HG02852 (cell line): ENCODE measurements around the gene GDF2.

Experiments used
- ATAC-seq: cut with Tn5 transposase; IDR thresholded peaks from one replicate; pipeline ENCODE4 v1.9.1; 2021; ENCODE audit warnings: mild to moderate bottlenecking, moderate library complexity; ENCODE audit not compliant: unreplicated experiment

Gene GDF2

DNA sequence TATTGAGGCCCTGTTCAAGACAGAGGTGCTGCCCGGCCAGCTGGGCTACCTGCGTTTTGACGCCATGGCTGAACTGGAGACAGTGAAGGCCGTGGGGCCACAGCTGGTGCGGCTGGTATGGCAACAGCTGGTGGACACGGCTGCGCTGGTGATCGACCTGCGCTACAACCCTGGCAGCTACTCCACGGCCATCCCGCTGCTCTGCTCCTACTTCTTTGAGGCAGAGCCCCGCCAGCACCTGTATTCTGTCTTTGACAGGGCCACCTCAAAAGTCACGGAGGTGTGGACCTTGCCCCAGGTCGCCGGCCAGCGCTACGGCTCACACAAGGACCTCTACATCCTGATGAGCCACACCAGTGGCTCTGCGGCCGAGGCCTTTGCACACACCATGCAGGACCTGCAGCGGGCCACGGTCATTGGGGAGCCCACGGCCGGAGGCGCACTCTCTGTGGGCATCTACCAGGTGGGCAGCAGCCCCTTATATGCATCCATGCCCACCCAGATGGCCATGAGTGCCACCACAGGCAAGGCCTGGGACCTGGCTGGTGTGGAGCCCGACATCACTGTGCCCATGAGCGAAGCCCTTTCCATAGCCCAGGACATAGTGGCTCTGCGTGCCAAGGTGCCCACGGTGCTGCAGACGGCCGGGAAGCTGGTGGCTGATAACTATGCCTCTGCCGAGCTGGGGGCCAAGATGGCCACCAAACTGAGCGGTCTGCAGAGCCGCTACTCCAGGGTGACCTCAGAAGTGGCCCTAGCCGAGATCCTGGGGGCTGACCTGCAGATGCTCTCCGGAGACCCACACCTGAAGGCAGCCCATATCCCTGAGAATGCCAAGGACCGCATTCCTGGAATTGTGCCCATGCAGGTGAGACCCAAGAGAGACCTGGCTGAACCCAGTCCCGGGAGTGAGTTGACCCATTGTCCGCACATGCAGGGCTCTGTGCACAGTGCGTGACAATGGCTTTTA lies 28.7 kb downstream of the GDF2 start:
- no peak for ATAC-seq

DNA sequence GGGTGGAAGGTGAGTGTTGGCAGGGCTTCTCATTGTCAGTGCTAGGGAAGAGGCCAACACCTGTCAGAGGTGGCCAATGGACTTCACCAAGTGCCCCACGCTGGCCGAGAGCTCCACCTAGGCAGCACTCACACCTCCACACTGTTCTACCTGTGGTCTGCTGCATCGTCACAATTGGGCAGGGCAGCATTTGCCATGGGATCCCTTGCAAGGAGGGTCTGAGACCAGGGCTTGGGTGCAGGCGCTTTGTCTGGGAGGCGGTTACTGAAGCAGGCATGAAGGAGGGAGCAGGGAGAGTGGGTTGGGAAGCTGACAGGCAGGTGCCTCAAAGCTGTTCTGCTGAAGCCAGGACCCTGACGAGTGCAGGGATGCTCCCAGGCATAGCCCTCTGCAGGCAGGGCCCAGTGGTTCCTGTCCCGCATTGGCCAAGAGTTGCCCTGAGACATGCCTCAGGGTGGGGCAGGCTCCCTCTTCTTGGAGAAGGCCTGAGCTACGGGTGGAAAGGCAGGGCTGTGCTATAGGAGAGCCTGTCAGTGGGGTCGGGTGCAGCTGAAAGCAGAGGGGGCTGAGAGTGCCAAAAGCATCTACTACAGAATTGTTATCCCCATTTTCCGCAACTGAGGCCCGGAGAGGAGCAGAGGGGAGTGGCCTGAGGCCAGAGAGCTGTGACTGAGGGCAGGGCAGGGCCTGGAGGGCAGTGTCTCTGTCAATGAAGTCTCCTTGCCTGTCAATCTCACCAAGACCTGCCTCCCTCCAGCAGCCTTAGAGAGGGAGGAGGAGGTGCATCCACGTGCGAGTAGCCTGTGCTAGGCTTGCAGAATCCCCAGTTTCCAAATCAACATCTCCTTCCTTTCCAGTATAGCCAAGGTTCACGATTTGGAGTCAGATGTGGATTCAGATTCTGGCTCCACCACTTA lies 29.9 kb downstream of the GDF2 start:
- no peak for ATAC-seq

DNA sequence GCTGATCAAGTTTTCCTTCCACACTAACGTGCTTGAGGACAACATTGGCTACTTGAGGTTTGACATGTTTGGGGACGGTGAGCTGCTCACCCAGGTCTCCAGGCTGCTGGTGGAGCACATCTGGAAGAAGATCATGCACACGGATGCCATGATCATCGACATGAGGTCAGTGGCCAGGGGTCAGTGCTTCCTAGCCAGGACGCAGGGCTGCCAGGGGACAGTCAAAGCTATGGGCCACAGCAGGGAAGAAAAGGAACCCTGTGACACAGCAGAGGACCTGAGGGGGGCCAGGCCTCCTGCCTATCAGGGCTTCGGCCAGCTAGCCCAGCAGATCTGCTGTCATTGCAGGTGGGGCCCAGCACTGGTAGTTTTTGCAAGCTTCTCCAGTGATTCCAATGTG lies 31.1 kb downstream of the GDF2 start:
- no peak for ATAC-seq

DNA sequence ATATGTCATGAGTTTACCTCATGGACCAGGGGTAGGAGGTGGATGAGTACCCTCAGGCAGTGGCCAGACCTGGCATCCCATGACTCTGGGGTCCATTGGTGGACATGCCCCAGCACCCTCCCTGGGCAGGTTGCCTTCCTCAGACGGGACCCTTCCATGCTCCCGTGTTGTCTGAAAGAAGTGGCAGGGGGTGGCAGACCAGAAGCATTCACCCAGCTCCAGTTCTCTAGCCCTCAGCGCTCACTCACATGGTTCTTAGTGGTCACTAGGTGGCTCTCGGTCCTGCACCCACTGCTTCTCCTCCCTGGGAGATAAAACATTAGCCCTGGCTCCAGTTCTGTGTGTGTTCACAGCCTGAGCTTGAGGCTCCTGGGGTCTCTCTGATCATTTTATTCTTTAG lies 31.9 kb downstream of the GDF2 start:
- no peak for ATAC-seq

DNA sequence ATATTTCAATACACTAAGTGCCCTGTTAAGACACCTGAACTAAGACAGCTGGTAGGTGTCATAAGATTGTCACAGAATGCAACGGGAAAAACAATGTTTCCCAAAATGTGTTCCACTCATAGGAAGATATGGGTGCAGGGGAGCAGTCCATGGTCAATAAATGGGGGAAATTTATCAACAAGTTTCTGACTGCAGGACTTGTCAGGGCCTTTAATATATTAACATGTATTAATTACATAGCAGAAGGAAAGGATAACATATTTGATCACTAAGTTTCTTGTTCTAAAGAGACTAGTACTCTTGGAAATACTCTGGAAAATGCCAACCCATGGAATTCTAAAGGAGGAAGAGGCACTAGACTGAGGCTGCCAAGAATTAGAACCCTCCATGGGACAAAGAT lies 32.6 kb downstream of the GDF2 start:
- ATAC-seq = no peak

DNA sequence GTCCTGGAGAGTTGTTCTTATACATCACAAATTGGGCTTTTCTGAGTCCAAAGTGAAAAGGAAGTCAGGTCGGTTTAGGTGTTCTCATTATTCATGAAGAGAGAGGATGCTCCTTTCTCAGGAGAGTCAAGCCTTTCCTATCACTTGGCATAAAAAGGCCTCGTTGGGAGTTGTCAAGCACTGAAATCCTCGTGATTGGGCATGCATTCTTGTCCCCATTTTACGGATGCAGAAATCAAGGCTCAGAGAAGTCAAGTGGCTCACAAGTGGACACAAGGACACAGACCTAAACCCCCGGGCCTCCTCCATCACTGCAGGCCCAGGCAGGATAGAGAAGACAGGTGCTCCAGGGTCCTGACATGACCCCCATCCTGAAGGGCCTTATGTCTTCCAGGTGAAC lies 34.5 kb downstream of the GDF2 start:
- no peak for ATAC-seq

DNA sequence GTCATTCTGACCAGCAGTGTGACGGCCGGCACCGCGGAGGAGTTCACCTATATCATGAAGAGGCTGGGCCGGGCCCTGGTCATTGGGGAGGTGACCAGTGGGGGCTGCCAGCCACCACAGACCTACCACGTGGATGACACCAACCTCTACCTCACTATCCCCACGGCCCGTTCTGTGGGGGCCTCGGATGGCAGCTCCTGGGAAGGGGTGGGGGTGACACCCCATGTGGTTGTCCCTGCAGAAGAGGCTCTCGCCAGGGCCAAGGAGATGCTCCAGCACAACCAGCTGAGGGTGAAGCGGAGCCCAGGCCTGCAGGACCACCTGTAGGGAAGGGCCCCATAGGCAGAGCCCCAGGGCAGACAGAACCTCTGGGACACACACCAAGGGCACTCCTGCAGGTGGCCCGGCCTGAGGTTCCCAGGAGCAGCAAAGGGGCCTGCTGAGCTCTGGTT lies 34.9 kb downstream of the GDF2 start:
- ATAC-seq = no peak

DNA sequence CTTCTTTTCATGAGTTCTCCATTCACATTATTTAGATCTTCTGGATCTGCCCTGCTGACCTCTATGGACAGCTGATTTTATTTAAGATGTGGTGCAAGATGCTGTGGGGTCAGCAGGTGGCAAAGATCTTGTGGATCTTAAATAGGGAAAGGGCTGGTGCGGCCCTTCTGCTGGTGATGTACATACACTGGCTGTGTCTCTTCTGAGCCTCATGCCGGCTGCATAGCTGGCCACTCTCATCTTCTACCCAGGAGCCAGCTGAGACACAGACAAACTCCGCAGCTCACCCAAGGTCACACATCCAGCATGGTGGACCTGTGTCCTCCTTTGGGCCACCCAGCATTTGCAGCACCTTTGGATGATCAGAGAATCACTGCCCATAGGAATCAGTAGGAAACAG lies 35.7 kb downstream of the GDF2 start:
- ATAC-seq = no peak

DNA sequence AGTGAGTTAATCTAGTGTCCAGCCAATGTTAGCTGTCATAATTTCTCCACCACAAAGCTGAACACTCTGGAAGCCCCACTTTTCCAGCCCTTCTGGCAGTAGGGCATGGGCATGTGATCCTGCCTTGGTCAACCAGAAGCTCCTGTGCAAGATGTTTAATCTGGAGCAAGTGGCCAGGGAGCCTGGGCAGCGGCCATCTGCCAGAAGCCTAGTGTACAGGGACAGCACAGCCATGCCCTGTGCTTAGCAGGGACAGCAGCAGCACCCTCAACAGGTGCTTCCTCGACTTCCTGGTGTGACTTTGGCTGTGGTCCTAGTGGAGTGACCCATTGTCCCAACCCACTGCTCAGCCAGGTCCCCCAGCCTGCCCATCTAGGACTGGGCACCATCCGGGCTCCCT lies 36.2 kb downstream of the GDF2 start:
- no peak for ATAC-seq

DNA sequence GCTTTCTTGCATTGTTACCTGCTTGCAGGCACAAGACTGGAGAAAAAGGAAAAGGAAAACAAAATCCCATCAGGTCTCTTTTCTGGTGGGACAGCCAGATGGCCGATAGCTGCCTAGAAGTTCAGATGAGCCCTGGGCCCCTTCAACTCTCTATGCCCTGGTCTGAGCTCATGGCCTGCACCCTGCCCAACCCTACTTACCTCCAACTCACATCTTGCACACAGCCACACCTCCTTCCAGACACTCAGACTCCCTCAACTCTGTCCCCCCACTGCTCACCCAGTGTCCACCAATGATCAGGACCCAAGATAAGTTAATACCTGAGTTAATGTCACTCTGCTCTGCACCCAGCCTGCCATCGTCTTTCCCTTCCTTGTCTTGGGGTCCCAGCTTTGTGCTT lies 36.8 kb downstream of the GDF2 start:
- ATAC-seq = no peak

DNA sequence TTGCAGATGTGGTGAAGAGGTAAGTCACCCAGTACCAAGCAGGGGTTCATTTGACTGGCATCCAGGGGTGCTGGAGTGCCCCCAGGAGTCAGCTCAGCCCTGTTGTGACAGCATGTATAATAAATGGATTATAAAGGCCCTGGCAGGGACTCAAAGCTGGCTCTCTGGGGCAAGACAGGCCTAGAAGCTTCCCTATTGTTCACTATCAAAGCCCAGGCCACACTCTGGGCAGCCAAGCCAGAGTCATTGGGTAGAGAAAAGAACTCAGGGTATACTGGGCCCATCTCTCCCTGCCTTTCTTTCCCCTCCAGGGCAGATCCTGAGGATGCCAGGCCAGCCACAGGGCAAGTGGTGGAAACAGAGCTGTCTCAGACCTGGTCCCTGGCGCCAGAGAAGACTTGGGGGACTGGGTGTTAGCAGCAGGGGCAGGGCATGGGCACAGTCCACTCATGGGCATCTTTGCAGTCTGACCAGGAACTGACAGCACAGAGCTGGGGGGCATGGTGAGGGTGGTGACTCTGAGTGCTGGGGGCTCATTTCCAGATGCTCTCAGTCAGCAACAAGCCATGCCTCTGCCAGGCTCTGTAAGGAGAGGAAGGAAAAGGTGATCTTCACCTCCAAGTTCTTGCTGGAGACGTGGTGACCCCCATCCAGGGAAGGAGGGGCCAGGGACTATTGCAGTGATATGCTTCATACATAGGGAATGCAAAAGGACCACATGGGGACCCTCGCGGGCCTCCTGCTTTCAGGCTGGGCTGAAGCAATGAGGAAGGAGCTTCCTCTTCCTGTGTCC lies 37.6 kb downstream of the GDF2 start:
- ATAC-seq = no peak

DNA sequence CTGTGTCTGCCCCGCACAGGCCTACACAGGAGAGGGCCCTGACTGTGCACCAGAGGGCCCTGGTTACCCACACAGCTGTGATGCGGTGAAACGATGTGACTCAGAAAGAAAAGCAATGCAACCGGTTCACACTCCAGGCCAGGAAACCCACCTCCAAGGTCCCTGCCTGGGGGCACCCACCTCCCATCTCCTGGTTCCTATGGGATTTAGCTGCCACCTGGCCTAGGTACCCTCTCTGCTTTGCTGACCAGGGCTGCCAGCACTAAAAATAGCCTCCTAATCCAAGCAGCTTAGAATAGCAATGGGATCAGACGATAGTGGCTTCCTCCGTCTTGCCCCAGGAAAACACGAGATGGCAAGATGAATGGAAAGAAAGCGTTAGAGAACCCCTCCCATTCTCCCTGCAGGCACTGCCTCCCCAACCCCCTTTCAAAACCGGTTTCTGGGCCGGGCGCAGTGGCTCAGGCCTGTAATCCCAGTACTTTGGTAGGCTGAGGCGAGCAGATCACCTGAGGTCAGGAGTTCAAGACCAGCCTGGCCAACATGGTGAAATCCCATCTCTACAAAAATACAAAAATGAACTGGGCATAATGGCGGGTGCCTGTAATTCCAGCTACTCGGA lies 38.3 kb downstream of the GDF2 start:
- ATAC-seq = no peak

DNA sequence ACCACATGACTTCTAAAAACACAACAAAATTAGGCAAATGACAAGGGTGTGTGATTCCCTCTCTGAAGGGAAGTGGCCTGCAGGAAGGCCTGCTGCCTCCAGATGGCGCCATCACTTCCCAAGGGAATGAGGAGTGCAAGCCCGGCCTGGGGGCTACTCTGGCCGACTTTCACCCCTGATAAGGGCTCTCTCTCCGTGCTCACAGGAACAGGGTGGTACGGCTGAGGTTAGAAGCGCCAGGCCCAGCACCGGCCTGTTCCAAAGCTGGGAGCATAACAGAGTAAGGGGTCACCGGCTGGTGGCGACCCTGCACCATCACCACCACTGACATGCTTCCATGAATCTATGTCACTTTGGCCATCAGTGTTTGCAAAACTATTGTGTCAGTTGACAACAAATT lies 39.0 kb downstream of the GDF2 start:
- ATAC-seq = no peak

DNA sequence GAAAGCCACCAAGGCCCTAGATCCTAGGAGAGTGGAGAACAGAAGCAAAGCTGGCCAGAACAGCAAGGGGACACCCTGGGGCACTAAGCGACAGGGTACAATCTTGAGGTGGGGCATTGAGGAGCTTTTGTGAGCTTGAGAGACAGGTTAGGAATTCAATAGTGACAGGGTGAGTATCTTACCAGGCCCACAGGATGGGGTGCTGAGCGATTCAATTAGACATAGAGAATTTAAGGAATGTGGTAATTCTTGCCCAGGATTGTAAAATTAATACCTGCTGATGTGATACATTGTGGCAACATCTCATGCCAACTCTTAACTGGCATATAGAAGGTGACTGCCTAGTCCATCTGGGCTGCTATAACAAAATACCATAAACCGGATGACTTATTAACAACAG lies 39.9 kb downstream of the GDF2 start:
- ATAC-seq = no peak

DNA sequence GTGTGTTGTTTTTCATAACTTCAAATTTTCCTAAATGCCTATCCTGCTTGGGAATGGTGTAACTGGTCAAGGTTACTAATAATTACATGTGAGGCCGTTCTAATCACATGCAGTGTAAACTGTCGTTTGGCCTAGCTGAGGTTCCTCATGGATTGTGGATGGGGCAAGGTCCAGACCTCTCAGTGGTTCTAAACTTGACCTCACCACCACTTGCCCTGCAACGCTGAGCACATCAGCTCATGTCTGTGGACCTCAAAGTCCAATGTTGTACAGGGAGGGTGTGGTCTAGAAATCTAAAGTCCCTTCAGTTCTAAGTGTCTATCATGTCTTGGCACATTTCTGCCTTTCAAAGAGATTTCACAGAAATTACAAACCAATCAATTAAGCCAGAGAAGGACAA lies 41.5 kb downstream of the GDF2 start:
- no peak for ATAC-seq

DNA sequence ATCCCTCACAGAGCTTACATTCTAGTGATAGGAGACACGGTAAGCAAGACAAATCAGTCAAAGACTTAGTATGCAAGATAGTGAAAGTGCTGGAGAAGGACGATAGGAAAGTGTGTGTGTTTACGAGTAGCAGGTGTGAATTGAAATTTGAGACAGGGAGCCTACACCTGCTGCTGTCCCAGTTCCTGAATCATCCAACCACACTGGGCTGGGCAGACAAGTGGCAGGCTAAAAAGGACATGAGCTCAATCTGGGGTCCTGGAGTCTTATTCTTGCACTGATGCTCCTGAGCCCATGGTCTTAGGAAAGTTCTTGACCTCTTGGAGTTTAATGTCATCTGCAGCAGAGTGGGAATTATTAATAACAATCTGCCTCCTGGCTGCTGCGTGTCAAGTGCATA lies 42.1 kb downstream of the GDF2 start:
- no peak for ATAC-seq

DNA sequence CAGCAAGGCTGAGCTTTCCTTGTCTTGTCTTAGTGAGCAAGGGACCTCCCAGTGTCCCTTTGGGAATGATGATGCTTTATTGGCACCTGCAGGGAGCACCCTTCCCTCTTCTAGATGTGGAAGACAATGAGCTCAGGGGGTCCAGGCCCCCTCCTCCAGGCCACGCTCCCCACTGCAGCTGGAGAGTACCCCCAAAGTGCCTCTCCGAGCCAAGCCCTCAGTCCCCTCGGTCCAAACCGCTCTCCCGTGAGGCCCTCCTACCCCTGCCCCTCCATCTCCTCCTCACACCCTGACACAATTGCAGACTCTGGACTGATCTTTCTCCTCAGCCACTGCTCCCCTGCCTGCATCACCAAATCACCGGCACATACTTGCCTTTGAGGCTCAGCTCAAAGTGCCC lies 42.7 kb downstream of the GDF2 start:
- ATAC-seq = no peak

DNA sequence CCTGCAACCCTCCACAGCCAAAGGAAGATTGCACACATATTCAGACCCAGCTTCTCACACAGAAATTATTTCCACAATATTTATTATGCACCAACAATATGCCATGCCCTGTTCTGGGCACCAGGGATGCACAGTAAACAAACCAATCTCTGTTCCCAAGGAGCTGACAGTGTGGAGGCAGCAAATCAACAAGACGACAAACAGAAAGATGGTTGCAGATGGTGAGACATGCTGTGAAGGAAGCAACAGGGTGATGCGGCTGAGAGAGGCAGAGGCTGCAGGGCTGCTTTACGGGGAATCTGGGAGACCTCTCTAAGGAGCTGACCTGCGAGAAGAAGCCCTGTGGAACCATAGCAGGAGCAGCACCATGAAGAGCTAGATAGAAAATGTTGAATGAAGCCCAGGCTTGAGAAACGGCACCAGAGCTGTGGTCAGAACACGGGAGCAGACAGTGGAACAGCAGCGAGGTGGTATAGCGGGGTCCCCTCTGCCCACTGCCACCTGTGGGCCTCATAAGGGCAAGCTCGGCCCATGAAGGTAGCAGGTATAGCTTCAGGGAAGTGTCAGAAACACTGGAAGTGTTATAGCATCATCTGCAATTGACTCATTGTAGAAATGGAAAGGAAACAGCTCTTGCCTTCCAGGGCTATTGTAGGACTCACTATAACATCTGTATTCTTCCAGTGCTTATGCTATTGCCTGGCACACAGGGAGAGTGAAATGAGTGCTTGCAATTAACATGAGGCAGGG lies 43.4 kb downstream of the GDF2 start:
- ATAC-seq = no peak

DNA sequence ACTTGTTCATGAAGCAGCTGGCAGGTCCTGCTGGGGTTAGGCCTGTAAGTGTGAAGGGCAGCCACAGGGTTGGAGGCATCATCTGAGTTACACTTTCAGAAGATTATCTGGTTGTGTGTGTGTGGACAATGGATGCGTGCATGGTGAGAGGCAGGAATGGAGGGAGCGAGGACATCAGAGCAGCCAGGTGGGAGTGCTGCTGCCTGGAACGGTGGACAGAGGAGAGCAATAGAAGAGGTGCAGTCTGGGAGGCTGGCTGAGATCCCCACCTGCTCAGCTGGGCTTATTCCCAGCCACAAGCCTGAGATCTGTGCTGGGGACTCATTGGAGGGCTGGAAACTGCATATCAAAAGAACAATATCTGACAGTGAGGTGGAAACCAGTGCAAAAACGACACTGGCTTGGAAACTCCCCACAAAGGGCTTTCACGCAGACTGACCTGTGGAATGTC lies 44.0 kb downstream of the GDF2 start:
- no peak for ATAC-seq
